ENCODE results near the gene FBXO28.

DNA sequence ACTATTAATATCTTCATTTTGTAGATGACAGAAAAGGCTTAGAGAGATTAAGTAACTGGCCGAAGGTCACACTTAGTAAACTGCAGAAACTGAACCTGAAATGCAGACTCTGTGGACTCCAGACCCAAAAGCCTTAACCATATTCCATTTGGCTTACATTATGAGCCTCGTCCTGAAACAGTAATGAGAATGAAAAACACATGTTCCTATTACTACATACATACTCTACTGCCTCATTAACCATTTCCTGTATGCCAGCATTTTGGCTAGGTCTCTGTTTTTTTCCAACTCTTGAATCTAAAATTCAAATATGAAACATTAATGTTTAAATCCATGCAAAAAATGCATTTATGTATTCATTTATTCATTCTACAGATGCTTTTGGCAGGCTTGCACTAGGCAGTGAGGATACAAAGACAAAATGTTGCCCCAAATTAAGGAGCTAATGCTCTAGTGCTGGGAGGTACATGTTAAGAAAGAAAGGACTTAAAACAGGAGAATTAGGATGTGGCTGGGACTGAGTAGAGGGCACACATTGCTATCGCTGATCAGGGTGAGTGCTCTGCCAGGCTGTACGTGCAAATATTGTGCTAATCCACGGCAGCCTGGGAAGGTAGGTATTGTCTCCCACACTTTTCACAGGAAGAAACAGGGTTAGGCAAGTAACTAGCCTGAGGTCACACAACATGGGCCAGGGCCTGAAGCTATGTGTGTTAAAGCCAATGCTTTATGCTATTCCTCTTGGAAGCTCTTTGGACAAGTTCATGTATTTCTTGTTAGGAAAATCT lies 83.1 kb downstream of the FBXO28 start:
- TF ChIP-seq POLR2A (IDR thresholded peaks at IDR 0.05) (no peak), EP300 (IDR thresholded peaks at IDR 0.05; ENCODE audit: low read depth) (no peak), POLR2AphosphoS5 (IDR thresholded peaks at IDR 0.05) (no peak)
- TF ChIP-seq, protein P1, sequence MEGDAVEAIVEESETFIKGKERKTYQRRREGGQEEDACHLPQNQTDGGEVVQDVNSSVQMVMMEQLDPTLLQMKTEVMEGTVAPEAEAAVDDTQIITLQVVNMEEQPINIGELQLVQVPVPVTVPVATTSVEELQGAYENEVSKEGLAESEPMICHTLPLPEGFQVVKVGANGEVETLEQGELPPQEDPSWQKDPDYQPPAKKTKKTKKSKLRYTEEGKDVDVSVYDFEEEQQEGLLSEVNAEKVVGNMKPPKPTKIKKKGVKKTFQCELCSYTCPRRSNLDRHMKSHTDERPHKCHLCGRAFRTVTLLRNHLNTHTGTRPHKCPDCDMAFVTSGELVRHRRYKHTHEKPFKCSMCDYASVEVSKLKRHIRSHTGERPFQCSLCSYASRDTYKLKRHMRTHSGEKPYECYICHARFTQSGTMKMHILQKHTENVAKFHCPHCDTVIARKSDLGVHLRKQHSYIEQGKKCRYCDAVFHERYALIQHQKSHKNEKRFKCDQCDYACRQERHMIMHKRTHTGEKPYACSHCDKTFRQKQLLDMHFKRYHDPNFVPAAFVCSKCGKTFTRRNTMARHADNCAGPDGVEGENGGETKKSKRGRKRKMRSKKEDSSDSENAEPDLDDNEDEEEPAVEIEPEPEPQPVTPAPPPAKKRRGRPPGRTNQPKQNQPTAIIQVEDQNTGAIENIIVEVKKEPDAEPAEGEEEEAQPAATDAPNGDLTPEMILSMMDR (IDR thresholded peaks at IDR 0.05), result no peak

Measured in transverse colon (tissue), 4 donors.